HepG2 (cell line): Measurements from ENCODE around the gene COL4A6. TPM values are rescaled to one million over a fixed set of nuclear protein-coding genes. Genes with fewer than 3 reads are reported as not detected.

Source experiments
- ATAC-seq: fragments of 200-7000 bp; cut with Tn5 transposase; 3 replicates; pipeline ENCODE4 v1.9.1; 2020; ENCODE audit warnings: mild to moderate bottlenecking, moderate library complexity
- BruUV-seq: library from RNA; stranded (reverse); fragments of 400-500 nt; replicated peaks from 2 replicates; lab custom pipeline; 2021; lab: Mats Ljungman, UMichigan
- CTCF ChIA-PET: fragments of 300-600 bp; formaldehyde crosslinking; extraction: SDS; loops from one replicate; lab custom pipeline; 2021; ENCODE audit warnings: low total read pairs, inconsistent platforms, low intra/inter-chr PET ratio; lab: Yijun Ruan, JAX
- POLR2A ChIA-PET: fragments of 350-600 bp; sonication (Branson Sonifier 250); formaldehyde crosslinking; loops from one replicate; lab custom pipeline; 2020; ENCODE audit warnings: antibody characterized with exemption, inconsistent platforms; lab: Yijun Ruan, JAX
- DNase-seq: peaks from one replicate; pipeline ENCODE4 v3.0.0-alpha.2; 2015; ENCODE audit warnings: low spot score
- FAIRE-seq: peaks from 3 replicates; lab custom pipeline; 2011; peaks lifted over from hg19 to GRCh38; lab: Jason Lieb, UNC
- H2AFZ ChIP-seq: one replicate; pipeline ENCODE4 v1.6.1; 2011; ENCODE audit warnings: low read length, inconsistent platforms
- H3K27ac ChIP-seq: fragments of 300-600 bp; 3 replicates; pipeline ENCODE4 v1.8.0; 2011; ENCODE audit warnings: mixed run types, mild to moderate bottlenecking, mixed read lengths, low read length, inconsistent platforms; ENCODE audit not compliant: insufficient read depth; ENCODE audit errors: extremely low read length
- H3K27me3 ChIP-seq, 2 experiments: fragments of 200-600 bp in 1 of 2; 2 replicates in 1 of 2; 3 replicates in 1 of 2; pipeline versions ENCODE4 v1.6.0 to v1.8.0; 2011; ENCODE audit warnings: low read length in 2 of 2, mild to moderate bottlenecking in 2 of 2, moderate library complexity in 2 of 2, inconsistent platforms in 1 of 2; ENCODE audit not compliant: insufficient read depth in 2 of 2, control insufficient read depth in 1 of 2
- H3K36me3 ChIP-seq, 2 experiments: fragments of 200-600 bp in 1 of 2; replicated peaks in 1 of 2; 2 replicates in 1 of 2; 3 replicates in 1 of 2; pipeline versions ENCODE4 v1.5.1 to v1.8.0; 2011; ENCODE audit warnings: low read length in 2 of 2, inconsistent platforms in 1 of 2; ENCODE audit not compliant: insufficient read depth in 2 of 2, control insufficient read depth in 1 of 2
- H3K4me1 ChIP-seq: 2 replicates; pipeline ENCODE4 v1.5.1; 2012; ENCODE audit warnings: low read length, inconsistent platforms; ENCODE audit not compliant: insufficient read depth
- H3K4me2 ChIP-seq: 2 replicates; pipeline ENCODE4 v1.6.0; 2011; ENCODE audit warnings: low read depth, low read length, inconsistent platforms
- H3K4me3 ChIP-seq, 3 experiments: fragments of 200-600 bp in 1 of 3; sonication (generic), shearing (Covaris generic) in 1 of 3; replicated peaks in 1 of 3; 2 replicates each; pipeline ENCODE4 v1.5.1; 2011 to 2016; ENCODE audit warnings: low read length in 3 of 3, inconsistent platforms in 2 of 3, low read depth in 2 of 3, mild to moderate bottlenecking in 2 of 3, control low read depth in 1 of 3, mixed read lengths in 1 of 3; ENCODE audit not compliant: insufficient read depth in 1 of 3
- H3K79me2 ChIP-seq: one replicate; pipeline ENCODE4 v1.6.1; 2011; ENCODE audit warnings: low read length, inconsistent platforms; ENCODE audit not compliant: insufficient read depth
- H3K9ac ChIP-seq: 2 replicates; pipeline ENCODE4 v1.6.0; 2011; ENCODE audit warnings: mild to moderate bottlenecking, low read depth, low read length, inconsistent platforms; ENCODE audit not compliant: insufficient read depth
- H3K9me3 ChIP-seq: 2 replicates; pipeline ENCODE4 v1.5.1; 2012; ENCODE audit warnings: mild to moderate bottlenecking, low read length
- H4K20me1 ChIP-seq: 2 replicates; pipeline ENCODE4 v1.6.0; 2011; ENCODE audit warnings: inconsistent platforms, mild to moderate bottlenecking, low read length, moderate library complexity; ENCODE audit not compliant: insufficient read depth
- ASH2L ChIP-seq: fragments of 300-600, 200-600 bp; sonication (generic); IDR thresholded peaks from 2 replicates; pipeline ENCODE4 v1.7.0; 2017; ENCODE audit warnings: low read depth, mild to moderate bottlenecking, moderate library complexity, mixed read lengths, low read length; ENCODE audit not compliant: insufficient read length
- HDAC6 ChIP-seq: fragments of 200-600 bp; sonication (generic); IDR thresholded peaks from 2 replicates; pipeline ENCODE4 v1.7.0; 2017; ENCODE audit warnings: mild to moderate bottlenecking, antibody characterized with exemption, low read length, low read depth
- HOXA9 ChIP-seq: sonication (generic); formaldehyde crosslinking; IDR thresholded peaks from 2 replicates; pipeline ENCODE4 v1.8.1; 2022; ENCODE audit warnings: missing genetic modification reagents, mild to moderate bottlenecking, moderate library complexity, borderline replicate concordance
- JUNB ChIP-seq: sonication (generic); formaldehyde crosslinking; IDR thresholded peaks from 2 replicates; pipeline ENCODE4 v1.8.0; 2022; ENCODE audit warnings: missing genetic modification reagents, mild to moderate bottlenecking, borderline replicate concordance
- MZF1 ChIP-seq: sonication (generic); formaldehyde crosslinking; IDR thresholded peaks from 2 replicates; pipeline ENCODE4 v1.8.1; 2023; ENCODE audit warnings: mild to moderate bottlenecking, missing genetic modification reagents, borderline replicate concordance
- RBFOX2 ChIP-seq: fragments of 200-400 bp; formaldehyde crosslinking; IDR thresholded peaks from 2 replicates; pipeline ENCODE4 v1.6.1; 2017; ENCODE audit warnings: low read depth, mild to moderate bottlenecking, low read length
- SALL1 ChIP-seq: sonication (generic); formaldehyde crosslinking; IDR thresholded peaks from 2 replicates; pipeline ENCODE4 v1.8.0; 2022; ENCODE audit warnings: mild to moderate bottlenecking, missing genetic modification reagents
- SMARCC2 ChIP-seq: fragments of 450-650 bp; IDR thresholded peaks from 2 replicates; pipeline ENCODE4 v1.6.1; 2017; ENCODE audit warnings: antibody characterized with exemption, mild to moderate bottlenecking
- SNRNP70 ChIP-seq: fragments of 200-400 bp; formaldehyde crosslinking; IDR thresholded peaks from 2 replicates; pipeline ENCODE4 v1.6.1; 2017; ENCODE audit warnings: mild to moderate bottlenecking, low read depth, low read length, moderate library complexity
- ZBTB3 ChIP-seq: sonication (generic); formaldehyde crosslinking; IDR thresholded peaks from 2 replicates; pipeline ENCODE4 v1.4.0; 2020; ENCODE audit warnings: low read depth, mild to moderate bottlenecking, moderate library complexity, missing genetic modification reagents, borderline replicate concordance
- ZFP37 ChIP-seq: sonication (generic); formaldehyde crosslinking; IDR thresholded peaks from 2 replicates; pipeline ENCODE4 v1.4.0; 2020; ENCODE audit warnings: missing genetic modification reagents, borderline replicate concordance
- ZNF138 ChIP-seq: sonication (generic); formaldehyde crosslinking; IDR thresholded peaks from 2 replicates; pipeline ENCODE4 v1.5.0; 2020; ENCODE audit warnings: mild to moderate bottlenecking, low read depth, missing genetic modification reagents
- ZNF552 ChIP-seq: sonication (generic); formaldehyde crosslinking; IDR thresholded peaks from 2 replicates; pipeline ENCODE4 v1.9.0; 2022; ENCODE audit warnings: missing genetic modification reagents, mild to moderate bottlenecking, borderline replicate concordance
- ZNF768 ChIP-seq: sonication (generic); formaldehyde crosslinking; IDR thresholded peaks from 2 replicates; pipeline ENCODE4 v1.4.0; 2020; ENCODE audit warnings: missing genetic modification reagents
- WGBS: methylation state at CpG from one replicate; pipeline ENCODE4 v1.1.6; 2017; ENCODE audit warnings: low lambda C conversion rate; 5-methylcytosine and 5-hydroxymethylcytosine counted together
- in situ Hi-C: cut with HindIII; loops from 2 replicates; pipeline ENCODE4 v1.10.0; 2017; ENCODE audit warnings: low pct_unique_long_range_greater_than_20kb; ENCODE audit not compliant: extremely low pct_ligation_motif_present
- intact Hi-C: fragments of 100-400 bp; cut with micrococcal nuclease; formaldehyde crosslinking; loops from one replicate; pipeline ENCODE4 v1.10.0; 2022; ENCODE audit not compliant: unreplicated experiment
- polyA plus RNA-seq, 8 experiments: library from polyadenylated mRNA; depleted of rRNA in 3 of 8; stranded (reverse) in 7 of 8; unstranded in 1 of 8; fragments of >200 nt; fragmentation: Illumina TruSeq in 4 of 8; extraction: Trizol in 4 of 8; gene quantifications; 2 replicates each; pipeline versions ENCODE4 v1.2.1 to v1.2.3, GENCODE V29; 2011 to 2016; ENCODE audit warnings: low read depth in 4 of 8, missing spikeins in 1 of 8, mixed read lengths in 1 of 8; ENCODE audit not compliant: insufficient read depth in 1 of 8
- total RNA-seq, 5 experiments: library from RNA; depleted of rRNA; stranded (reverse); fragments of >200 nt; fragmentation: Illumina TruSeq; extraction: Trizol; gene quantifications; 2 replicates each; pipeline ENCODE4 v1.2.3, GENCODE V29; 2016; ENCODE audit warnings: low read depth in 1 of 5
- TF ChIP-seq, protein P1 (sequence below): IDR thresholded peaks from 2 replicates; pipeline ENCODE4 v1.6.1; 2016; ENCODE audit warnings: missing compliant biosample characterization, missing genetic modification reagents, borderline replicate concordance
- TF ChIP-seq, protein P2 (sequence below): sonication (generic); formaldehyde crosslinking; IDR thresholded peaks from 2 replicates; pipeline ENCODE4 v1.8.0; 2022; ENCODE audit warnings: low read depth, missing genetic modification reagents
- TF ChIP-seq, protein P3 (sequence below): sonication (generic); formaldehyde crosslinking; conservative IDR thresholded peaks from 2 replicates; pipeline ENCODE4 v1.4.0; 2020; ENCODE audit warnings: missing genetic modification reagents
- TF ChIP-seq, protein P4 (sequence below): IDR thresholded peaks from 2 replicates; pipeline ENCODE4 v1.6.1; 2016; ENCODE audit warnings: control low read depth

The COL4A6 gene
- total and polyA plus RNA-seq, 2 of the 13 experiments (the other 11 are each of a cell fraction or from before 2014, with no cell fraction given), result 4.5 to 8.2 TPM

DNA sequence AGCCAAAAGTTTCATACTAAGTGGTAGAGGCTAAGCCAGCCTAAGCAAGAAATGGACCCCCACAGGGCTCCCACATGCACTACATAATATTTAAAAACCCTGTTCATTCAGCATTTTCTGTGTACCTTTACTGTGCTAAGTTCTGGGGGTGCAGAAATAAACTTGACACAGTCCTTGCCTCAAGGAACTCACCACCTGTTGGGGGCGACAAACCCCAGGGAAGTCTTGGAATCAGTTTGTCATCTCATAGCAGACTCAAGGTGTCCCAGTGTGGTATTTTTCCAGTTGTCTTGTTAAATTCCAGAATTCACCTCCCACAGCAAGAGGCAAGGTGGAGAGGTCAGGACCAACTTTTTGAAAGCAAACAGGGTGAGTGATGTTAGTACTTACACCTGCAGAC, 303.5 kb downstream of the COL4A6 start (continued):
- TF ChIP-seq, protein P1, sequence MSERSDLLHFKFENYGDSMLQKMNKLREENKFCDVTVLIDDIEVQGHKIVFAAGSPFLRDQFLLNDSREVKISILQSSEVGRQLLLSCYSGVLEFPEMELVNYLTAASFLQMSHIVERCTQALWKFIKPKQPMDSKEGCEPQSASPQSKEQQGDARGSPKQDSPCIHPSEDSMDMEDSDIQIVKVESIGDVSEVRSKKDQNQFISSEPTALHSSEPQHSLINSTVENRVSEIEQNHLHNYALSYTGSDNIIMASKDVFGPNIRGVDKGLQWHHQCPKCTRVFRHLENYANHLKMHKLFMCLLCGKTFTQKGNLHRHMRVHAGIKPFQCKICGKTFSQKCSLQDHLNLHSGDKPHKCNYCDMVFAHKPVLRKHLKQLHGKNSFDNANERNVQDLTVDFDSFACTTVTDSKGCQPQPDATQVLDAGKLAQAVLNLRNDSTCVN (CRISPR knock-in tag), result no peak
- TF ChIP-seq ZNF138 (CRISPR knock-in tag) (no peak), ZNF552 (no peak), JUNB (no peak), SALL1 (no peak), RBFOX2 (no peak), SNRNP70 (no peak), ZFP37 (no peak)

DNA sequence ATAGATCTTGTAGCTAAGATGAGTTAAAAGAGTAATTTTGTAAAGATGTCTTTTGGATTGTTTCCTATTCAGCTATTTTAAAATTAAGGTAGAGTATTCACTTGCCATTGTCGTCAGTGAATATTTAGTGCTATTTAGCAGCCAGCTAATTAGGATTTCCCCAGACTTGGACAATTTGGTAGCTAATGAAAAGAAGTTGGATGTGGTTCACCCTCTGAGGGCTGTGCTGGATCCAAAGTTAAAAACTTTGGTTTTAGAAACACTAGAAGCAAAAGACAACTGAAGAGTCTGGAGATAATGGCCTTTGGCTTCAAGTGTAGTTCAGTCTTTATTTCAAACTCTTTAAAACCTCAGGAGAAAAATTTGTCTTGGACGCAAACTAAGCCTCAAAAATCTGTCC, 305.3 kb downstream of the COL4A6 start:
- Histone ChIP-seq H3K36me3 (no peaks in the 10 kb centered on the region), H2AFZ (no peak overlapping the region), H3K9me3 (no peaks in the 10 kb centered on the region), H3K9ac (no peak overlapping the region), H3K4me2 (no peak overlapping the region), H3K4me1 (no peaks in the 10 kb centered on the region), H3K79me2 (no peaks in the 10 kb centered on the region), H3K4me3 (no peak overlapping the region), H3K27ac (no peak overlapping the region), H3K27me3 (no peaks in the 10 kb centered on the region), H4K20me1 (no peaks in the 10 kb centered on the region)
- CTCF ChIA-PET, result no interaction called here
- in situ Hi-C loops, result no loop called here
- ATAC-seq, result no peak
- no peak for FAIRE-seq
- DNase-seq, result no peak
- POLR2A ChIA-PET, result no interaction called here
- intact Hi-C loops, result no loop called here
- 100% methylated on average over 2 of the region's 2 CpGs for WGBS
- BruUV-seq, result no TSS peak
- TF ChIP-seq MZF1 (CRISPR knock-in tag) (no peak), HDAC6 (no peak), SMARCC2 (no peak), ZBTB3 (no peak), HOXA9 (CRISPR knock-in tag) (no peak), ASH2L (no peak), ZNF768 (no peak)
- TF ChIP-seq, protein P2, sequence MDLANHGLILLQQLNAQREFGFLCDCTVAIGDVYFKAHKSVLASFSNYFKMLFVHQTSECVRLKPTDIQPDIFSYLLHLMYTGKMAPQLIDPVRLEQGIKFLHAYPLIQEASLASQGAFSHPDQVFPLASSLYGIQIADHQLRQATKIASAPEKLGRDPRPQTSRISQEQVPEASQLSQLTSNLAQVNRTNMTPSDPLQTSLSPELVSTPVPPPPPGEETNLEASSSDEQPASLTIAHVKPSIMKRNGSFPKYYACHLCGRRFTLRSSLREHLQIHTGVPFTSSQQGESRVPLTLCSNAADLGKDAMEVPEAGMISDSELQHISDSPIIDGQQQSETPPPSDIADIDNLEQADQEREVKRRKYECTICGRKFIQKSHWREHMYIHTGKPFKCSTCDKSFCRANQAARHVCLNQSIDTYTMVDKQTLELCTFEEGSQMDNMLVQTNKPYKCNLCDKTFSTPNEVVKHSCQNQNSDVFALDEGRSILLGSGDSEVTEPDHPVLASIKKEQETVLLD (CRISPR knock-in tag), result no peak
- TF ChIP-seq, protein P3, sequence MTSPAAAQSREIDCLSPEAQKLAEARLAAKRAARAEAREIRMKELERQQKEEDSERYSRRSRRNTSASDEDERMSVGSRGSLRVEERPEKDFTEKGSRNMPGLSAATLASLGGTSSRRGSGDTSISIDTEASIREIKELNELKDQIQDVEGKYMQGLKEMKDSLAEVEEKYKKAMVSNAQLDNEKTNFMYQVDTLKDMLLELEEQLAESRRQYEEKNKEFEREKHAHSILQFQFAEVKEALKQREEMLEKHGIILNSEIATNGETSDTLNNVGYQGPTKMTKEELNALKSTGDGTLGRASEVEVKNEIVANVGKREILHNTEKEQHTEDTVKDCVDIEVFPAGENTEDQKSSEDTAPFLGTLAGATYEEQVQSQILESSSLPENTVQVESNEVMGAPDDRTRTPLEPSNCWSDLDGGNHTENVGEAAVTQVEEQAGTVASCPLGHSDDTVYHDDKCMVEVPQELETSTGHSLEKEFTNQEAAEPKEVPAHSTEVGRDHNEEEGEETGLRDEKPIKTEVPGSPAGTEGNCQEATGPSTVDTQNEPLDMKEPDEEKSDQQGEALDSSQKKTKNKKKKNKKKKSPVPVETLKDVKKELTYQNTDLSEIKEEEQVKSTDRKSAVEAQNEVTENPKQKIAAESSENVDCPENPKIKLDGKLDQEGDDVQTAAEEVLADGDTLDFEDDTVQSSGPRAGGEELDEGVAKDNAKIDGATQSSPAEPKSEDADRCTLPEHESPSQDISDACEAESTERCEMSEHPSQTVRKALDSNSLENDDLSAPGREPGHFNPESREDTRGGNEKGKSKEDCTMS (CRISPR knock-in tag), result no peak
- TF ChIP-seq, protein P4, sequence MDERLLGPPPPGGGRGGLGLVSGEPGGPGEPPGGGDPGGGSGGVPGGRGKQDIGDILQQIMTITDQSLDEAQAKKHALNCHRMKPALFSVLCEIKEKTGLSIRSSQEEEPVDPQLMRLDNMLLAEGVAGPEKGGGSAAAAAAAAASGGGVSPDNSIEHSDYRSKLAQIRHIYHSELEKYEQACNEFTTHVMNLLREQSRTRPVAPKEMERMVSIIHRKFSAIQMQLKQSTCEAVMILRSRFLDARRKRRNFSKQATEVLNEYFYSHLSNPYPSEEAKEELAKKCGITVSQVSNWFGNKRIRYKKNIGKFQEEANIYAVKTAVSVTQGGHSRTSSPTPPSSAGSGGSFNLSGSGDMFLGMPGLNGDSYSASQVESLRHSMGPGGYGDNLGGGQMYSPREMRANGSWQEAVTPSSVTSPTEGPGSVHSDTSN, result no peak
